H4 (cell line): ENCODE data around the gene VPS36. TPM values are rescaled to one million over a fixed set of nuclear protein-coding genes. Genes with fewer than 3 reads are reported as not detected.
"Not testable (repeated sequence)": the region's sequence is repeated elsewhere in the genome, so short reads cannot be mapped to it uniquely, and the experiment has no call there.

Experiments used
- DNase-seq: peaks from one replicate; pipeline ENCODE4 v3.0.0-alpha.2; 2015; ENCODE audit warnings: low spot score
- total RNA-seq: library from RNA; depleted of rRNA; stranded (reverse); fragments of >200 nt; shearing (Covaris generic); gene quantifications from 2 replicates; pipeline ENCODE4 v1.2.3, GENCODE V29; 2014; rRNA removed

VPS36 gene
- total RNA-seq, 1 experiment from 2014 or later: 17.9 TPM

DNA sequence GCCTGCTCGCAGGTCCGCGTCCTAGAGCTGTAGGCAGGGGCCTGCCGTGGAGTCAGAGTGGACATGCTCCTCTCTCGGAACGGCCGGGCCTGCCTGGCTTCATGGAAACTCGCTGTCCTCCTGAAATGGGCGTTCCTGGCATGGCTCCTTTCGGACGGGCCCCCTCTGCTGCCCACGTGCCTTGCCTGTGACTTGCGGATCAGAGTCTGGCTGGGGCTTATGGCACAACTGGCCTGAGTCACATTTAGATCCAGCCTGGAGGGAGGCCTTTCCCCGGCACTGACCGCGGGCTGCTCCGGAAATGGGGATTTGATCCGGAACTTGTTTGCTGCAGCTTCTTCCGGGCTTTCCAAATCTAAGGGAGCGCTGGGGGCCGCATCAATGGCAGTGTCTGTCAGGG lies 72.5 kb downstream of the VPS36 start:
- no peak for DNase-seq

DNA sequence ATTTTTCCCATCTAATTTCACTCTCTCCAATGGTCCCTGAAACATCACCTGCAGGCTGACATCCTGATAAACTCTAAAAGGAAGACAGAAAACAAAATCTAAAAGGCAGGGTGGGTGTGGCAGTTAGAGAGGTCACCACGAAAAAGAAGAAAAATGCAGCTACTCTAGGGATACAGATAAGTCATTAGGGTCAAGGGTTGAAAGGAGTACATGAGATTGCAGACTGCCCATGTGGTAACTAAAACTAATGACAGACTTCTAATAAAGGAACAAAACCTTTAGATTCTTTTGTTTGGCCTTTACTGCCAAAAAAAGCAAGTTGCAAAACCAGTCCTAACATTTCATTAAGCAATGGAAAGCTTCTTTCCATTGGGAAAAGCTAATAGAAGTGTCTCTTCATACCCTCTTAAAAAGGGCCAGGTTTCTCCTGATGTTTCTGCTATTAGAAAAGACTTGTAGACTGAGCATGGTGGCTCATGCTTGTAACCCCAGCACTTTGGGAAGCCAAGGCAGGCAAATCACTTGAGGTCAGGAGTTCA lies 75.5 kb downstream of the VPS36 start:
- no peak for DNase-seq

DNA sequence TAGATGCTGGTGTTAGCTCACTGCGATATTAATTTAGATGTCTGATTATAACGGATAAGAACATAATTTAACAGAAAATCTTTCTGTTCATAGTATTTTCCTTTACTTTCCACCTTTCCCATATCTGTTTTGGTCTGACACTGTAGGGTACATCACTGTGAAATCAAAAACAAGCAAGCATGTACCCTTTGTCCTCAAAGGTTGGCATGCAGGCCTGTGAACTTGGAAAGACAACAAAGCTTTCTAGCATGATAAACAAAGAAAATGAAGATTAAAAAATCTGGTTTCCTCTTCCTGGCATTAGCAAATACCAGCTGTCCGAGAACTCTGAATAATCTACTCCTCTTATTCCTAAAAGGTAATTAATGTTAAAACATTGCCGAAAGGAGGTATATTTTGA lies 76.0 kb downstream of the VPS36 start:
- no peak for DNase-seq

DNA sequence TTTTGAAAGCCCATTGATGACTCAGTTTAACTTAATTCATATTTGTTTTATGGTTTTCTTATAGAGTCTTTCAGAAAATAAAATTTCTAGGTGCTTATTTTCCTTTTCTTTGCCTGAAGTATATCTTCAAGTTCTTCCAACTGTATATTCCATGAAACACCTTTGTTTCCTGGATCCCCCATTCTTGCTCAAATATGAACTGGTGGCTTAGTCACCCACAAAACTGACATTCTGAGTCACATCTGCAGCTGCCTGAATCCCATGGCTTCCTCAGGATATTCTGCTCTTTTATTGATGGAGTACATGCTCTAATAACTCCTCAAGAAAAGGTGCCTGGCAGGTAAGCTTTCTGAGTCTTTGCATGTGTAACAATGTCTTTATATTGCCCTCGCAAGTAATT lies 77.2 kb downstream of the VPS36 start:
- DNase-seq: not testable (repeated sequence)

DNA sequence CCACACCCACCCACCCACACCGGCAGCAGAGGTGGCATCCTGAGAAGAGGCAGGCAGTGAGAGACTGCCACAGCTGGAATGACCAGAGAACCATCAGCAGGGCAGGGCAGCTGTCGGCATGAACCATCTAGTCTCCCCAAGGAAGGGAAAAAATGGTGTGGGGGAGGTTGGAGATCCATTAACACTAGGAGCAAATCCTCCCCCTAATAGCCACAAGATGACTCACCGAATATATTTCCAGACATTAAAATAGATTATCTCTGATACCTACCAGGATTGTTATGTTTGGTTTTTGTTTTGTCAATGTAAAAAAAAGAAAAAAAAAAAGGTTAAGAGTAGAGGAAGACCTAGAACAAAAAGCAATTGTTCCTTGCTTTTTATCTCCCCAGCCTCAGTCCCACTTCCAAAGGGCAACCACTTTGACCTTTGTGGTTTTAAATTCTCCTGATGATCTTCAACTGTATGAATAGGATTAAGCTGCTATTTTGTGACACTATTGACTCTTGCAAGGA lies 78.6 kb downstream of the VPS36 start:
- peak; percentile 6 for DNase-seq

DNA sequence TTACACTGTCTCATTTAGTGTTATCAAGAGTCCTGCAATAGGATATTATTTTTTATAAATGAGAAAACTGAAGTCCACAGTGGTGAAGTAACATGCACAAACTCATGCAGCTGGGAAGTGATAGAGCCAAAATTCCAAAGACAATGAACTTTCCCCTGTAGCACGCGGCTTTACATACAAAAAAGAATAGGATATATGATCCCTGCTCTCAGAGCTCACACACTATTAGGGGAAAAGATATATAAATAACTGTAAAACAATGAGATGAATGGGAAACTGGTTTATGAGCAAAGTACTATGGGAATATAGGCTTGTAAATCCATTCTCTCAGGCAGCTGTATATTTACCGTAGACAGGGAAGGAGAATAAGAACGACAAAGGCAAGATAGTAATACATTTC lies 84.1 kb downstream of the VPS36 start:
- DNase-seq: no peak

Other genes starting within 250 kb of the VPS36 start
- gene THSD1, start 44.5 kb downstream of the VPS36 start, total RNA-seq: 1.5 and 1.6 TPM in 2 replicates
- 27.1 and 32.0 TPM in 2 replicates for gene CKAP2, start 4.8 kb upstream of the VPS36 start, total RNA-seq
- gene HNRNPA1L2, start 191.8 kb upstream of the VPS36 start, total RNA-seq: 0.64 and 2.3 TPM in 2 replicates
- 23.7 and 24.0 TPM in 2 replicates for gene SUGT1, start 202.2 kb upstream of the VPS36 start, total RNA-seq